Natural killer cell (primary cell): ENCODE data around the gene PNKP. TPM values are rescaled to one million over a fixed set of nuclear protein-coding genes. Genes with fewer than 3 reads are reported as not detected.

Experiments
- ATAC-seq, 3 donors: fragments of 150-1000 bp in 2 of 3; fragments of 200-7000 bp in 1 of 3; cut with Tn5 transposase; 1 replicate in 1 of 3; 2 replicates in 2 of 3; pipeline ENCODE4 v1.10.0; 2021; ENCODE audit warnings: mild to moderate bottlenecking in 2 of 3, moderate library complexity in 2 of 3
- DNase-seq, 2 donors: peaks; one replicate each; pipeline versions ENCODE4 v3.0.0 to v3.0.0-alpha.2; 2013 to 2021; ENCODE audit warnings: mixed read lengths in 1 of 2
- H3K27ac ChIP-seq: one replicate; pipeline ENCODE4 v1.5.1; 2013; ENCODE audit warnings: mild to moderate bottlenecking, low read length
- H3K27me3 ChIP-seq: one replicate; pipeline ENCODE4 v1.6.1; 2013; ENCODE audit warnings: low read length; ENCODE audit not compliant: control insufficient read depth, insufficient read depth
- H3K36me3 ChIP-seq: one replicate; pipeline ENCODE4 v1.6.1; 2013; ENCODE audit warnings: low read length; ENCODE audit not compliant: control insufficient read depth, insufficient read depth
- H3K4me1 ChIP-seq: one replicate; pipeline ENCODE4 v1.6.1; 2013; ENCODE audit warnings: low read length; ENCODE audit not compliant: control insufficient read depth, insufficient read depth
- H3K4me3 ChIP-seq: one replicate; pipeline ENCODE4 v1.5.1; 2013; ENCODE audit warnings: low read length
- H3K9me3 ChIP-seq: one replicate; pipeline ENCODE4 v1.6.1; 2013; ENCODE audit warnings: low read length; ENCODE audit not compliant: control insufficient read depth, insufficient read depth
- H3K27ac Mint-ChIP-seq, 2 donors: one replicate each; pipeline ENCODE4 v1.8.0; 2022; ENCODE audit warnings: mild to moderate bottlenecking in 2 of 2, mixed read lengths in 2 of 2, moderate library complexity in 1 of 2
- H3K27me3 Mint-ChIP-seq, 2 donors: one replicate each; pipeline ENCODE4 v1.8.0; 2022; ENCODE audit warnings: low read depth in 2 of 2, mixed read lengths in 2 of 2
- H3K36me3 Mint-ChIP-seq: one replicate; pipeline ENCODE4 v1.8.0; 2022; ENCODE audit warnings: mixed read lengths
- H3K4me1 Mint-ChIP-seq, 2 donors: one replicate each; pipeline ENCODE4 v1.8.0; 2022; ENCODE audit warnings: mixed read lengths in 2 of 2
- H3K4me3 Mint-ChIP-seq: one replicate; pipeline ENCODE4 v1.8.0; 2022; ENCODE audit warnings: mild to moderate bottlenecking, moderate library complexity, mixed read lengths
- H3K9me3 Mint-ChIP-seq, 2 donors: one replicate each; pipeline ENCODE4 v1.8.0; 2022; ENCODE audit warnings: mixed read lengths in 2 of 2
- CTCF ChIP-seq: fragments of 200-600 bp; IDR thresholded peaks from one replicate; pipeline ENCODE4 v1.8.0; 2022; ENCODE audit warnings: antibody characterized with exemption
- WGBS: methylation state at CpG from one replicate; pipeline ENCODE4 v1.1.7; 2013; ENCODE audit warnings: missing lambda C conversion rate; ENCODE audit not compliant: insufficient coverage; 5-methylcytosine and 5-hydroxymethylcytosine counted together
- intact Hi-C: fragments of 100-400 bp; cut with micrococcal nuclease; formaldehyde crosslinking; loops from one replicate; pipeline ENCODE4 v1.14.2; 2022
- total RNA-seq, 4 donors: library from RNA; stranded (reverse); fragments of 120-200 nt in 1 of 4; gene quantifications; one replicate each; pipeline versions ENCODE4 v1.2.3 to v1.2.4, GENCODE V29; 2013 to 2022

Gene PNKP
- total RNA-seq, 3 donors from 2014 or later (not counting 1 experiment from before 2014, with no cell fraction given), result 228 to 253 (median 243) TPM

- TF ChIP-seq CTCF, result no peak
- intact Hi-C loops, result no loop called here
- no peaks in the 10 kb centered on the region for H3K9me3 ChIP-seq
- H3K27me3 Mint-ChIP-seq, result no peaks in the 10 kb centered on the region
- H3K9me3 Mint-ChIP-seq, result no peaks in the 10 kb centered on the region
- no peak overlapping the region for H3K4me3 Mint-ChIP-seq
- H3K36me3 Mint-ChIP-seq, result no peaks in the 10 kb centered on the region
- DNase-seq (no peak), ATAC-seq (no peak)
- no peaks in the 10 kb centered on the region for H3K4me1 ChIP-seq
- no peaks in the 10 kb centered on the region for H3K27me3 ChIP-seq
- no peak overlapping the region for H3K4me3 ChIP-seq
- 95% methylated on average over 37 of the region's 37 CpGs for WGBS
- H3K4me1 Mint-ChIP-seq, result peaks cover 0 to 4% of the 10 kb centered on the region in 2 donors
- H3K27ac Mint-ChIP-seq, result peak overlapping the region in 1 of 2 donors; percentile 40
- H3K36me3 ChIP-seq, result peaks cover 32% of the 10 kb centered on the region
- H3K27ac ChIP-seq, result no peak overlapping the region
Measured at GRCh38 chr19:49858088-49858985, 9.0 kb downstream of the PNKP start.

DNA sequence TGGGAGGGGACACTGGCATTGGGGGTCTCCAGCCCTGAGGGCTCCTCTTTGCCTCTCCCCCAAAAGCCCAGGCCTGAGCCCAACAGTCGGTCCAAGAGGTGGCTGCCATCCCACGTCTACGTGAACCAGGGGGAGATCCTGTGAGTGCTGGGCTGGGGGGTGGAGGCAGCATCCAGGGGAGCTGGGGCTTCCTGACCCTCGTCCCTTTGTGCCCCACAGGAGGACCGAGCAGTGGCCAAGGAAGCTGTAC lies 9.6 kb downstream of the PNKP start:
- Mint-ChIP-seq H3K4me3 (no peak overlapping the region), H3K27me3 (no peaks in the 10 kb centered on the region), H3K4me1 (peaks cover 0 to under 1% of the 10 kb centered on the region in 2 donors), H3K9me3 (no peaks in the 10 kb centered on the region), H3K27ac (peak overlapping the region in 1 of 2 donors; percentile 40), H3K36me3 (no peaks in the 10 kb centered on the region)
- H3K4me3 ChIP-seq, result no peak overlapping the region
- peaks cover 28% of the 10 kb centered on the region for H3K36me3 ChIP-seq
- H3K27me3 ChIP-seq, result no peaks in the 10 kb centered on the region
- intact Hi-C loops, result no loop called here
- H3K9me3 ChIP-seq, result no peaks in the 10 kb centered on the region
- no peak for TF ChIP-seq CTCF
- WGBS, result 92% methylated on average over 5 of the region's 5 CpGs
- no peak overlapping the region for H3K27ac ChIP-seq
- ATAC-seq, result no peak
- peaks cover 4% of the 10 kb centered on the region for H3K4me1 ChIP-seq
- no peak for DNase-seq

- Mint-ChIP-seq H3K9me3 (no peaks in the 10 kb centered on the region), H3K4me3 (no peak overlapping the region), H3K4me1 (peaks cover 5 to 6% of the 10 kb centered on the region in 2 donors), H3K36me3 (no peaks in the 10 kb centered on the region), H3K27ac (no peak overlapping the region), H3K27me3 (no peaks in the 10 kb centered on the region)
- intact Hi-C loops, result no loop called here
- Histone ChIP-seq H3K4me1 (peaks cover 9% of the 10 kb centered on the region), H3K27ac (no peak overlapping the region), H3K27me3 (no peaks in the 10 kb centered on the region), H3K4me3 (no peak overlapping the region), H3K9me3 (no peaks in the 10 kb centered on the region), H3K36me3 (peaks cover 25% of the 10 kb centered on the region)
- no peak for ATAC-seq
- 96% methylated on average over 26 of the region's 26 CpGs for WGBS
- no peak for TF ChIP-seq CTCF
- DNase-seq, result no peak
Measured at GRCh38 chr19:49857061-49857837, 10.1 kb downstream of the PNKP start.
